HG03469 (cell line): ENCODE measurements around the gene SGK1.

Experiments used
- ATAC-seq: cut with Tn5 transposase; IDR thresholded peaks from one replicate; pipeline ENCODE4 v1.9.1; 2021; ENCODE audit warnings: mild to moderate bottlenecking, moderate library complexity, moderate number of reproducible peaks; ENCODE audit not compliant: unreplicated experiment

The SGK1 gene

DNA sequence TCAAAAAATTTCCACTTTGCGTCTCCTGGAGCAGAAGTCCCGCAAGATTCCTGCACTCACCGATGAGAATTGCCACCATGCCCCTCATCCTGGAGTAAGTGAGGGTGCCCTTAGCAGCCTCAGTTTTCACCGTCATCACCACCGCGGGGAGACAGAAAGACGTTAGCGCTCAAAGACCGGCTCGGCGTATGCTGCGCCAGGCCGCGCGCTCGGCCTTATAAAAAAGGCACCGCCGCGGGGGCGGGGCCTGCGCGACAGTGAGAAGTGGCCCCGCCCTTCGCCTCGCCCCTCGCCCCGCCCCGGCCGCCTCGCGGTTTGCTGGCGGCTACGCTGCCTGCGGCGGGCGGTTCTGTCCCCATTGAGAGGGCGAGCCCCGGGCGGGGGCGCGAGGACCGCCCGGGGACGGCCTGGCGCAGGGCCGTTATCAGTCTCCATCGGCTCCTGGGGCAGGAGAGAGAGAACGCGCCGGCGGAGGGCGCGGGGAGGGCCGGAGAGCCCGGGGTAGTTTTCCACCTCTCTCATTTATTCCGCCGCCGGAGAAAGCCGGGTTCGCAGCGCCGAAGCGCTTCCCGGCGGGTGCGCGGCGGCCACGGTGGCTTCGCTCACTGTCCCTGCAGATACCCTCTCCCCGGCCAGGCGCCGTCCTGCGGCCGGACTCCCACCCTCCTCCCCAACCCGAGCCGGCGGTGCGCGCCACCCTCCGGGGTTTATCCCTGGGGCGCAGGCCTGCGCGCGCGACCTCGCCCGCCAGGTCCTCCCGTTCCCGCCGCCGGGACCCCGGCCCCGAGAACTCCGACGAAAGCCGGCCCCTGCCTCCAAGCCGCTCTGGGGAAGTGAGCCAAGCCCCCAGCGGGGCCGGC lies 143.0 kb downstream of the SGK1 start:
- peak; percentile 61 for ATAC-seq

DNA sequence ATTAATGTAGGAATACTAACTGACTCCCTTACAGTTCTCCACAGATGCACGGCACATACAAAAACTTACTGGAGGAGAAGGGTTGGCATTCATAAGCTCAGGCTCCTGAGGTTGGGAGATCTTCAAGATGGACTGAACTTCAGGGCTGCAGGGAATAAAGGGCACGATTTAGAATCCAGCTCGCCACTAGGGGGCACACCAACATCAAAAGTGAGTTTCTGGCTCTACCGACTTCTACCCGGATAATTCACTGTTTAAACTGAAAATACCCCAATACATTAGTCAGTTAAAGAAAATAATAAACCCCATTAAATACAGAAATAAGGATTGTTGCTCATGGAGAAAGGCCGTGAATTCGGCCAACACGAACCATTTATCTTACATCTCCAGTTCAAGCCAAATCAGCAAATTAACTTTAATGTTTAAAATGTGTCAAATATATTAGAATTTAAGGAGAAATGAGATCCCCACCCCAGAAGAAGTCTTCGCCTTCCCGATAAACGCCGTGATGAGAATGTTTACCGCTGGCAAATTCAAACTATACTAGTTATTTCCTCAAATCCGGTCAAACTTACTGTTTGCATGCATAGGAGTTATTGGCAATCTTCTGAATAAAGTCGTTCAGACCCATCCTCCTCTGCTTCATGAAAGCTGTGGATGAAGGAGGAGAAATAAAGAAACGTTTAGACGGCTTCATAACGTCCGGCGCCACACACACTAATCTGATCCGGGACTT lies 143.8 kb downstream of the SGK1 start:
- no peak for ATAC-seq

DNA sequence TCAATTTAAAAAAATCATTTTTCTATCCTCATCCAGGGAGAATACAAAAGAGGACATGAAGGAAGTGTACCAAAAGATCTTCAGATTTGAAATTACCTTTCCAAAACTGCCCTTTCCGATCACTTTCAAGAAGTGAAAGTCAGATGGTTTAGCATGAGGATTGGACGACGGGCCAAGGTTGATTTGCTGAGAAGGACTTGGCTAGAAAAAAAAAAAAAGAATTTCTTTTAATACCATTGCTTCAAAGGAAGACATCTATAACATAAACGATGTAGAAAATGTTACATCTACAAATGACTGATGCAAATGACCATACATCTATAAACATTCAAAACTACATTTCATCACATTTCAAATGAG lies 144.6 kb downstream of the SGK1 start:
- no peak for ATAC-seq

DNA sequence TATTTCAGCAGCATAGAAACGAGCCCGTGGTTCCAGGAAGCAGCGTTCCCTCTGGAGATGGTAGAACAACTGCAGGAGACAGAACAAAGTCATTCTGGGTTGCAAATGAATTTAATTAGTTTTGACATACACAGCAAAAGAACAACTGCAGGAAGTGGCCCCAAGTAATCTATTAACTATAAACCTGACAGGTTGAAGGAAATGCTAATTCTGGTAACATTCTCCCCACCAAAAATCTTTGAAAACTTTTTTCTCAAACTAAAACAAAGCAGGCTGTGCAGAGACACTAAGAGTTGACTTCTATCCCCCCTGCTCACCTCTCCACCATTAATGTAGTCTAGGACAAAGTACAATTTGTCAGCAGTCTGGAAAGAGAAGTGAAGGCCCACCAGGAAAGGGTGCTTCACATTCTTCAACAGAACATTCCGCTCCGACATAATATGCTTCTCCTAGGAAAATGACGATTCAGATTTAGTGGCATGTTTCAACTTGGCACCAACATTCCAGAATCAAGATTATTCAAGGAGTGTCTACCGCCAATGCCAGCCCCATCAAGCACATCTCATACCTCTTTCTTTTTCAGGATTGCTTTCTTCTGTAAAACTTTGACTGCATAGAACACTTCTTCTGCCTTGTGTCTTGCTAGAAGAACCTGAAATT lies 145.1 kb downstream of the SGK1 start:
- no peak for ATAC-seq

DNA sequence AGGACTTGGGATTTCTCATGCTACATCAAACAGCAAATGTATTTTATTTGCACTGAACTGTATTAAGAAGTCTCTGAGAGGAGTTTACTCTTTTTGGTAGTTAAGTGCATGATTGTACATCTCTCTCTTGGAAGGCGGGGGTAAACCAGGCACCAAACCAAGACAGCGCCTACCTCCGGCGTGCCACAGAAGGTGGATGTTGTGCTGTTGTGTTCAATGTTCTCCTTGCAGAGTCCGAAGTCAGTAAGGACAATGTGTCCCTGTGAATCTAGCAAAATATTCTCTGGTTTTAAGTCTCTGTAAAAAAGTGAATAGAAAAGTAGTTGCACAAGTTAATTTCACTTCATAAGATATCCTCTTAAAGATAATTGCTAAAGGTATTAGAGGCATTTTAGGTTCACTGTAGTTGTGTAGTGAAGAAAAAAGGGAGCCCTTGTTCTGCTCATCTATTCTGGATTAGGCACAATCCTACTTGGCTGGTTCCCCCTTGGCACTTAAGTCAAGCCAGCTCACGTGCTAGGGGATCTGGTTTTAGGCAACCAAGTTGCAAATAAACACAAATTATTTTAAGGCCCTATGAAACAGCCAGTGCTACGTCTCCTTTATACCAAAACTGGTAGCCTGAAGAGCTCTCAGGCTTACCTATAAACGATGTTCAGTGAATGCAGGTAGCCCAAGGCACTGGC lies 145.7 kb downstream of the SGK1 start:
- no peak for ATAC-seq

DNA sequence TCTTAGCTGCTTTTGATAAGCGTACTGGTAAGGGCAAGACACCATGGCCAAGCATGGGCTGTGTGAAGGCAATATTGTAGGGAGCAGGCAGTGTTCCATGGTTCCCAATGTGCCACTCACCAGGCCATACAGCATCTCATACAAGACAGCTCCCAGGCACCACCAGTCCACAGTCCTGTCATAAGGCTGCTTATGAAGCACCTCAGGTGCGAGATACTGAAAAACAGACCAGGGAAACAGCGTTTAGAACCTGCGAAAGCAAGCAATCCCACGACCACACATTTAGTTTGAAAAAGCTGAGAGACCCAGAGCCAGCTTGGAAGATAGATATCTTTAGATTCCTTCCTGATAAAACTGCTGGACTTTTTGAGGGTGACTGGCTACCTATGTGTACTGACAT lies 146.4 kb downstream of the SGK1 start:
- no peak for ATAC-seq

DNA sequence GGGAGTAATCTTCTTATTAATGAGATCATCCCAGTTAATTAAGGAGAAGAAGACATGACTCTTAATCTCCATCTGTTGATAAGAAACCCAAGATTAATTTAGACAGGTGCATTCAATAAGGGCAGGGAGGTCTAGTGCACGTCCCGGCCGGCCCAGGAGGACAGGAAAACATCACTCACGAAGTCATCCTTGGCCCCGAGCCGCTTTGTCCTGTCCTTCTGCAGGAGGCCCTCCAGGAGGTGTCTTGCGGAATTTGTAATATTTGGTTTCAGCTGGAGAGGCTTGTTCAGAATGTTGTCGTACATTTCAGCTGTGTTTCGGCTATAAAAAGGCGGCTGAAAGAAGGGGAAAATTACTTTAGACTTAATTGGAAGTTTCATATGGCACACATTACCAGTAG lies 147.1 kb downstream of the SGK1 start:
- no peak for ATAC-seq

DNA sequence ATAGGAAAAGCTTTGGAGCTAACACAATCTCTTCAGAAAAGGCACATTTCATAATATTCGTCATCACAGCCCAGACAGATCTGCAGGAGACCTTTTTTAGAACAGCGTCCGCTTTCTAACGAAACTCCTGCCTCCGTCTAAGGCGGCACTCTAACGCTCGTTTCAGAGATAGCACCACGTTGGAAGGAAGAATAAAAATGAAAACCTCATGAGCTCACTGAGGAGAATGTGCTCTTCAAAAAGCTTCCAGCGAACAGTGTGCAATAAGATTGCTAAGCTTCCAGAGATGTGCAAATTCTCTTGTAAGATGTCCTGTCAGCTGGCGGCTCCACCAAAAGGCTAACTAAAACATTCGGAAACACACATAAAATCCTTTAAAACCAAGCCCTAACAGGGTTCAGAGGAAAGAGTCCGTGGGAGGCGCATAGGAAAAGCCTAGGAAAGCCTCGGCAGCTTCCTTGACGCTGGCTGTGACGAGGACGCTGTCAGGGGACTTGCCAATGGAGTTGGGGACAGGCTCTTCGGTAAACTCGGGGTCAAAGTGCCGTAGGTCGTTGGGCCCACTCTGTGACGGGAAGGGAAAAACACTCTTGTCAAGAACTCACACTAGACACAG lies 147.9 kb downstream of the SGK1 start:
- no peak for ATAC-seq

DNA sequence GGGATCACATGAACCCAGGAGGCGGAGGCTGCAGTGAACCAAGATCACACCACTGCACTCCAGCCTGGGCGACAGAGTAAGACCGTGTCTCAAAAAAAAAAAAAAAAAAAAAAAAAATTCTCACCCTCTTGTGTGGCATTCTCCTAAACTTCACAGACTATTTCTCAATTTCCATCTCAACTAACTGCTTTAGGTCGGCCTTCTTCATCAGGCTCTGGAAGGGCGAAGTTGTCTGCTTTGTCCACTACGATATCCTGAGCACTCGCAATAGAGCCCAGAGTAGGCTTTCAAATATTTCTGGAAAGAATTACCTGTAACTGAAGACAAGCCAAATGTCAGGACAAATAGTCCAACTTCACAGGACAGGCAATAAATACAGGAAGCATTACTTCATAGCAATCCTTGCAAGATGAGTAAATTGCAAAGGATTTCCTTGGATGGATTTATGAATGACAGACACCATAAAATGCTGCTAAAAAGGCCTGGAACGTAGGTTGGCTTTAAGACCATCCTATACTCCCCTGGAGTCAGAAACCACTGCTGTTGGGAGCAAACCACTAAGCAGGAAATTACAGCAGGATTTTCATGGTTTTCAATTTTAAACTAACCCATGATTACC lies 149.2 kb downstream of the SGK1 start:
- ATAC-seq, result no peak

DNA sequence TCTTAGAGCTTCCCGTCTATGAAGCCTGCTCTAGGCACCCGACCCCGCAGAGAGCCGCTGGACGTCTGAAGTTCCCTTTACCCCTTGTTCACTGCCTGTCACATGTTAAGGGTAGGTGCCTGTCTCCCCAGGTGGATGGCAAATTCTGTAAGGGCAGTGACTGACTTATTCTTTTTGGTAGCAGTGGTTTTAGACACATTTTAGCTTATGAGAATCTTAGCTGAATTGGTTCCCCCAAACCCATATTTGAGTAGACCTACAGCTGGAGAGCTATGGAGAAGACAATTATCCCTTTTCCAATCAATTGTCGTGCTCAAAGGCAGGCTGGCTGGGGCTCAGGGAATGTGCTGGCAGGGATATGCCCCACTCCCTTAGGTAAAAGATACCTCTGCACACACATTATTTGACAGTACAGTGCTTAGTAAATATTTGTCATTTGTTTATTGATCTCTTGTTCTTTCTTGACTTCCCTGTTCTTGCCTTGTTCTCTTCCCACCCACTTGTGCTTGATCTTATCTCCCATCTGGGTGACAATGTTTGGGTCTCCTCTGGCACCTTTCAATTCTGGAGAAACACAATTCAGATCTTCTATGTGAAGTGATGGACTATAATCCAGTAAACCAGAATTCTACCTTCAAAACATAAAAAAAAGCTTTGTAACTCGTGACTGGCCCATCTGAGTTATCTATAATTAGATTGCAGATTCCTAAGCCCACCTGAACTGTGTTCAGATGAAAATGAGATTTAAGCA lies 151.2 kb downstream of the SGK1 start:
- no peak for ATAC-seq

DNA sequence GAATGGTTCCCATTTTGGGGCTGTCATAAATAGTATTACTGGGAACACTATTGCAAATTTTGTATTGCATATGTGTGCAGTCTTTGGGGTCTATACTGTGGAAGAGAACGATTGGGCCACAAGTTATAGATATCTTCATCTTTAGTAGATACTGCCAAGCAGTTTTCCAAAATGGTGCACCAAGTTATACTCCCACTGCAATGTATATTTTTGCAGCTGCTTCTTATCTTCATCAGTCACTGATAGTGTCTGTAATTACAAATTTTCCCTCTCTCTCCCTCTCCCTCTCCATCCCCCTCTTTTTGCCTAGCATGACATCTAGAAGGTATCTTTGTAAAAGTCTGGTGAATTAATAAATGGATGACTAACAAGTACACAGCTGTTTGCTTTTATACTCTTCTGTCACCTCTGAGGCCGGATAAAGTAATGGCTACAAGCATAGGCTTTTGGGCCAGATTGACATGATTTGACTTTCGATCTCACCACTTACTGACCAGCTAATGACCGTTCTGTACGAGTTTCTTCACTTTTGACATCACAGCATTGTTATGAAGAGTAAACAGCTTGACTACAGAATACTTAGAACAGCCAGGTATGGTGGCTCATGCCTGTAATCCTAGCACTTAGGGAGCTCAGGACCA lies 152.2 kb downstream of the SGK1 start:
- no peak for ATAC-seq

DNA sequence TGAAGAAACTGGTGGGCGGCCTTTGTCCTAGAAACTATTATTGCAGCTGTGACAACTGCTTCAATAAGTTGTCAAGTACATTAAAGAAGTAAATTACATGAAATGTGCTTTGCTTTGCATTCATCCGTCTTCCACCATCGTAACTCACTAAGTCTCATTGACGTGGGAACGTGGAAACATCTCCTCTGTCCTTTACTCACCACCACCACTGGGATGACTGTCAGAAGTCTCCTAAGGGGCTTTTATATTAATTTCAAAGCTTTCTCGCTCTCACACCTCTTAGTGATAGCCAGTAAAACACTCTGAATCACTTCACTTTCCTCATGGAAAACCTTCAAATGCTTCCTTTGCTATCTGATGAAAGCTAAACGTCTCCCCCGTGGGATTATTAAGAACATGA lies 153.6 kb downstream of the SGK1 start:
- no peak for ATAC-seq

DNA sequence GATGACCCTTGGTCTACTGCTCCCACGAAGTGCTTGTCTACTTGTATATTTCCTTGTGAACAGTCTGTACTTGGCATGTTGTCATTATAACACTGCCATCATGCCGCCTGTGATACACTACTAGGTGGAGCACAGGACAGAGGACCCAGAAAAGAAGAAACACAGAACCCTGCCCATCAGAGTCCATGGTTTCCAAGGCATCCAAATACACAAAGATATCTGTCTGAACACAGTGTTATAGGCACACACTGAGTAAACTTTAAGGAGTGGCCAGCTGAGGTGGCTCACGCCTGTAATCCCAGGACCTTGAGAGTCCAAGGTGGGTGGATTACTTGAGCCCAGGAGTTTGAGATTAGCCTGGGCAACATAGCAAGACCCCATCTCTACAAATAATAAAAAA lies 155.0 kb downstream of the SGK1 start:
- ATAC-seq, result no peak

DNA sequence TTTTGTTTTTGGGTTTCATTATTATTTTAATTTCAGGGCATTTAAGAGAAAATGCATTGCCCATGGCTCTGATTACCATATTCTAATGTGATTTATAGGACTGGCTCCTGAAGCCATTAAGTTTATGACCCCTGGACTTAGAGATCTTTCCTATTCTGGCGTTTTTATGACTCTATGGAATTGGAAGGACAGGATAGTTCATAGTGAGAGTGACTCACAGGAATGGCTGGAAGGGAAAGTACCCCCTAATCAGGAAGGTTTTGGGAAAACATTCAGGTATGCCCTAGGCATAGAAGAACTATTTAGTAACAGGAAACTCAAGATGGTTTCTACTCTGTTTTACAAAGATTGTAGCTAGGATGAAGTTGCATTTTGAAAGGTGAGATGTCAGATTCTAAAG lies 156.9 kb downstream of the SGK1 start:
- ATAC-seq, result no peak

DNA sequence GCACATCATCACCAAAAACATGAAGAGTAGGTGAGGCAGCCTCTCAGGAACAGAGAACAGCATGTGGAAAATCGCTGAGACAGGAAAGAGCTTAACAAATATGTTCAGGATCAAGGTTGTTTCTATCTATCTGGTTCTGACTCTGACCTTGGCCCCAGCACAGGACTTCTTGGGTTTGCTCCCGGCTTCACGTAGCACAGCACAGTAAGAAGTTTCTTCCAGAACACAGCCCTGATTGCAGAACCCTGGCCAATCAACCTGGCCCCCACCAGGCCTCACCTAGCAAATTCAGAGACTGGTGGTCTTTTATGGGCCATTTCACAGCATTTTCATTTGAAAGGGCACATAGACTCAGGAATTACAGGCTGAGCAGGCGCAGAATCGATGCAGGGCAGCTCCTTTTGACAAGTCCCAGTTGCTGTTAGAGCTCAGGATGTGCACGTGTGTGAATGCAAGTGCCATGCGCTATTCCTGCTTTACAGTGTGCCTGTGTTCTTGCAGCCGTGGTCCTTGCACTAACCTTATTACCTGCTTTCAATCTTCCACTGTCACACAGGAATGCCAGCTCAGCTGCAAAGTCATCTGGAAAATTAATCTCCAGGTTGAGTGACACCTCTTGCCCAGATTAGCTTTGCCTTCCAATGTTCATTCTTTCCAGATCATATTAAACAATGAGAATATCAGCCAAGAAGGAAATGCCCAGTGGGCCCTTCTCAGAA lies 165.0 kb downstream of the SGK1 start:
- ATAC-seq, result no peak

DNA sequence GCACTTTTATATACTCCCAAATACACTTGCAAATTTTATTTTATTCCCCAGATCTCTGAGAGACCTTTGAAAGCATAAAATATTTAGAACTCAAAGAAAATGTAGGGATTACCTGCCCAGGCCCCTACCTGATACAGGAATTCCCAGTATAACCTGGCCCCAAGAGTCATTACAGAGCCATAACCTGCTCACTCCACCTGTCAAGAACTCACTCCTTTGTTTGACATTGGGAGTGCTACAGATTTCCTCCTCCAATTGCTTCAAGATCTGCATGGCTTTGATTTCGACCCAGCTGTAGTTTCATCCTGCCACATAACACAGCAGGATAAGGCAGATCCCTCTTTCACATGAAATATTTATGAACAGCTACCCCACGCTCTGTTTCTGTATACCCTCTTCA lies 169.3 kb downstream of the SGK1 start:
- ATAC-seq, result no peak

DNA sequence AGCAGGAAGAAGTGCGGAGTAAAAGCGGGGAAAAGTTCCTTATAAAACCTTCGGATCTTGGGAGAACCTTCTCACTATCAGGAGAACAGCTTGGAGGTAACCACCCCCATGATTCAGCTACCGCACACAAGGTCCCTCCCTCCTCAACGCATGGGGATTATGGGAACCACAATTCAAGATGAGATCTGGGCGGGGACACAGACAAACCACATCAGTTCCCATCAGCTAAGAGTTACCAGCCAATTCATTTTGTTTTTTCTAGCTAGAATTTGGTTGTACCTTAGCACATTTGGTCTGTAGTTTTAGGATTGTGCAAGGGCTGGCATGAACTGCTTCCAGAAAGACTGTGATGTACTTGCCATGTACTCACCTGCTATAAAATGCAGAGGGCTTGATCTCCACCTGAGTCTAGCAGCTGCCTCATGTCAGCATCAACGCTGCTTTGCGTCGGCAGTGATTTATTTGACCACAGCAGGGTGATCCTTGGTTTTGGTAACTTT lies 170.8 kb downstream of the SGK1 start:
- ATAC-seq, result no peak

DNA sequence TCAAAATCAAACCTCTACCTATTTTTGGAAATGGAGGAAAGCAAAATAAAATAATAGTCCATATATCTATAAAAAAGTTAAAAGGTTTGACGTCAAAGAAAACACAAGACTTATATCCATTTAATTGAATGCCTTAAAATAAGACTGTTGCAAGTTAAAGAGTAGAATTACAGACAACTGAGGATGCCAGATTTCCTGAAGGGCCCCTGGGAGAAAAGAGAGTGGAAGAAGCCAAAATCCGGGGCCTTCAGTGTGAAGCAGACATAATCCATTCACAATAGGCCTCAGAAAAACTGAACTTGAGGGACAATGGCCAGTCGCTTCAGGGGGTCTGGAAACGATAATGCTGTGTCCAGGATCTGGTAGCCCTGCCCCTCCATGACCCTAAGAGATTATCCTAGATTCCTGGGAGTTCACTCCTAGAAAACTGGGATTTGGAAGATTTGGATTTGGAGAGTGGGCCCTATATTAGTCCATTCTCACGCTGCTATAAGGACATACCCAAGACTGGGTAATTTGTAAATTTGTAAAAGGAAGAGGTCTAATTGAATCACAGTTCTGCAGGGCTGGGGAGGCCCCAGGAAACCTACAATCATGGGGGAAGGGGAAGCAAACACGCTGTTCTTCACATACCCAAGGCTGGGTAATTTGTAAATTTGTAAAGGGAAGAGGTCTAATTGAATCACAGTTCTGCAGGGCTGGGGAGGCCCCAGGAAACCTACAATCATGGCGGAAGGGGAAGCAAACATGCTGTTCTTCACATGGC lies 171.5 kb downstream of the SGK1 start:
- ATAC-seq, result no peak
